Lung (tissue), 12 donors: ENCODE data around the gene PNPO. TPM values are rescaled to one million over a fixed set of nuclear protein-coding genes. Genes with fewer than 3 reads are reported as not detected.

Experiments used
- ATAC-seq: fragments of 200-7000 bp; cut with Tn5 transposase; one replicate; pipeline ENCODE4 v1.9.1; 2020; ENCODE audit warnings: moderate number of reproducible peaks; ENCODE audit not compliant: insufficient read depth, low FRiP score
- DNase-seq, 3 donors: peaks; one replicate each; pipeline ENCODE4 v3.0.0-alpha.2; 2013 to 2017
- H3K27ac ChIP-seq, 2 donors: one replicate each; pipeline ENCODE4 v1.5.1; 2013; ENCODE audit warnings: mild to moderate bottlenecking in 2 of 2, moderate library complexity in 2 of 2, control low read depth in 1 of 2, inconsistent platforms in 1 of 2, low read depth in 1 of 2, low read length in 1 of 2
- H3K27me3 ChIP-seq, 3 donors: one replicate each; pipeline ENCODE4 v1.5.1; 2013; ENCODE audit warnings: low read length in 2 of 3; ENCODE audit not compliant: control insufficient read depth in 3 of 3, insufficient read depth in 3 of 3
- H3K36me3 ChIP-seq, 4 donors: one replicate each; pipeline ENCODE4 v1.5.1; 2013; ENCODE audit warnings: low read length in 4 of 4, mild to moderate bottlenecking in 1 of 4, moderate library complexity in 1 of 4; ENCODE audit not compliant: control insufficient read depth in 4 of 4, insufficient read depth in 4 of 4
- H3K4me1 ChIP-seq, 5 donors: one replicate each; pipeline ENCODE4 v1.5.1; 2013; ENCODE audit warnings: low read length in 5 of 5, mild to moderate bottlenecking in 2 of 5, moderate library complexity in 1 of 5; ENCODE audit not compliant: control insufficient read depth in 5 of 5, insufficient read depth in 5 of 5
- H3K4me3 ChIP-seq: one replicate; pipeline ENCODE4 v1.5.1; 2013; ENCODE audit warnings: mild to moderate bottlenecking, control low read depth, moderate library complexity
- H3K9ac ChIP-seq, 2 donors: one replicate each; pipeline ENCODE4 v1.5.1; 2013; ENCODE audit warnings: low read length in 2 of 2, control low read depth in 1 of 2; ENCODE audit not compliant: insufficient read depth in 1 of 2
- H3K9me3 ChIP-seq, 4 donors: one replicate each; pipeline ENCODE4 v1.5.1; 2013; ENCODE audit warnings: low read length in 3 of 4, mild to moderate bottlenecking in 1 of 4, moderate library complexity in 1 of 4; ENCODE audit not compliant: control insufficient read depth in 4 of 4, insufficient read depth in 3 of 4
- WGBS, 2 donors: extraction: QIAGEN DNeasy Blood & Tissue Kit; methylation state at CpG; one replicate each; pipeline ENCODE4 v1.1.7; 2013; 5-methylcytosine and 5-hydroxymethylcytosine counted together
- polyA plus RNA-seq, 2 donors: library from polyadenylated mRNA; stranded (reverse); fragments of 200-250 nt; gene quantifications; one replicate each; pipeline ENCODE4 v1.2.1, GENCODE V29; 2013
- total RNA-seq, 2 donors: library from RNA; depleted of rRNA in 1 of 2; stranded (reverse); fragments of >200 nt in 1 of 2; gene quantifications; one replicate each; pipeline ENCODE4 v1.2.1, GENCODE V29; 2014 to 2021
- TF ChIP-seq, protein P1 (sequence below): IDR thresholded peaks from 2 replicates; pipeline ENCODE4 v1.5.1; 2012; ENCODE audit warnings: mild to moderate bottlenecking; ENCODE audit errors: control extremely low read depth, extremely low read depth
- donor health status: control.
- donor health status: control.
- donor health status: Bipolar disorder and iron deficiency.
- donor health status: healthy.
- donor health status: DM: yes; HTN: yes; CAD: no.

Gene PNPO
- total and polyA plus RNA-seq, 4 donors = 9.3 to 43.9 (median 11.2) TPM

DNA sequence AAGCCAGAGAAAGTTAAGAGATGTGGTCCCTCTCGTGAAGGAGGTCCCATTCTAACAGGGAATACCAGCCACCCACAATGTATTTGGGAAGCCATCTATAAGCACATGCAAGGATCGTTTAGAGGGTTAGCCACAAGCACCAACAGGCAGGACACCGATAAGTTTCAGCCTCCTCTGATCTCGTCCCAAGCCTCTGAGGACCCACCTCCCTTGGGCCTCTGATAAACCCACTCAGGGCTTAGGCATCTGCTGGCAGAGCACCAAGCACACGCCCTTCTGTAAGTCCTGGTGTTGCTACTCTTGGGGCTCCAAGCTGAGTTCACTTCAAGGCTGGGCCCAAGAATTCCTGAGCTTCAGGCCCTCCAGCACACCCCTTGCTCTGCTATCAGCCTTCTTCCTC is 5.4 kb upstream of the PNPO start:
- DNase-seq = no peak
- Histone ChIP-seq H3K9me3 (no peaks in the 10 kb centered on the region), H3K4me1 (peaks cover 0 to 11% (median 2%) of the 10 kb centered on the region in 5 donors), H3K27me3 (no peaks in the 10 kb centered on the region), H3K9ac (no peak overlapping the region), H3K36me3 (peaks cover 0 to 4% (median under 1%) of the 10 kb centered on the region in 4 donors), H3K4me3 (no peak overlapping the region), H3K27ac (no peak overlapping the region)
- ATAC-seq = peak; percentile 34
- WGBS, 2 donors = 64 to 83% methylated on average over 5 of the region's 5 CpGs
- TF ChIP-seq, protein P1, sequence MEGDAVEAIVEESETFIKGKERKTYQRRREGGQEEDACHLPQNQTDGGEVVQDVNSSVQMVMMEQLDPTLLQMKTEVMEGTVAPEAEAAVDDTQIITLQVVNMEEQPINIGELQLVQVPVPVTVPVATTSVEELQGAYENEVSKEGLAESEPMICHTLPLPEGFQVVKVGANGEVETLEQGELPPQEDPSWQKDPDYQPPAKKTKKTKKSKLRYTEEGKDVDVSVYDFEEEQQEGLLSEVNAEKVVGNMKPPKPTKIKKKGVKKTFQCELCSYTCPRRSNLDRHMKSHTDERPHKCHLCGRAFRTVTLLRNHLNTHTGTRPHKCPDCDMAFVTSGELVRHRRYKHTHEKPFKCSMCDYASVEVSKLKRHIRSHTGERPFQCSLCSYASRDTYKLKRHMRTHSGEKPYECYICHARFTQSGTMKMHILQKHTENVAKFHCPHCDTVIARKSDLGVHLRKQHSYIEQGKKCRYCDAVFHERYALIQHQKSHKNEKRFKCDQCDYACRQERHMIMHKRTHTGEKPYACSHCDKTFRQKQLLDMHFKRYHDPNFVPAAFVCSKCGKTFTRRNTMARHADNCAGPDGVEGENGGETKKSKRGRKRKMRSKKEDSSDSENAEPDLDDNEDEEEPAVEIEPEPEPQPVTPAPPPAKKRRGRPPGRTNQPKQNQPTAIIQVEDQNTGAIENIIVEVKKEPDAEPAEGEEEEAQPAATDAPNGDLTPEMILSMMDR = no peak

DNA sequence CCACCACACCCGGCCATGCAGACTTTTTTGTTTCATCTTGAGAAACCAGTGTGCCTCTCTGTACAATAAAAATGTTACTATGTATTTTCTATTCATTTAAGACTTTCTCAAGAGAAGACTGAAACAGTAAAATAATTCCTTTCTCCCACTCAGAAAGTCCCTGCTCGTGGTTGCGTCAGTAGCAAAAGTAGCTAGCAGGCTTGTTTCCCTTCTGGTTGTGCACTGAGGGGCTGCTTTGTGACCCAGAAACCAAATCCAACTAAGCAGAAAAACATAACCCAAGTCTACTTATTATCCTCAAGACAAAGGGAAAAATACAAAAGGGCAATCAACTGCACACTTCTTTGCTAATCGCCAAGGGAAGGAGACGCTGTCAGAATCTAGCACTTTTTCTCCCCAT is 3.4 kb upstream of the PNPO start:
- TF ChIP-seq, protein P1 = no peak
- no peak overlapping the region for H3K27ac ChIP-seq
- 81 to 88% methylated on average over 5 of the region's 5 CpGs for WGBS, 2 donors

DNA sequence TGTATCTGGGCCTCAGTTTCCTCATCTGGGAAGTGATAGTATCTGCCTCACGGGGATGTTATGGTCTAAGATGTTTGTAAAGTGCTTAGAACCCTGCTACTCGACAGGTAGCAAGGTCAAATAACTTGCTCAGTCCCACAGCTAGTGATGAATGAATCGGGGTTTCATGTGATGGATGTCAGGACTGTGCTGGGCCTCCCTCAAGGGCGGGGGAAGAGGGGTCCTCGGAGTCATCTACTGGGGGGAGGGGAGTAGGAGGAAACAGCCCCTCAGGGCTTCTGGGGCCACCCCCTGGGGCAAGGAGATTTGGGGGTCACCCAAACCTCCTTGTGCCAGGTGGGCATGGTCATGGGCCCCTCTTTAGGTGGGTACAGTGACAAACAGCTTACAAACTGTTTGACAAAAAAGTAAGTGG is 732 bp downstream of the PNPO start:
- Histone ChIP-seq H3K9me3 (no peaks in the 10 kb centered on the region), H3K4me1 (peaks cover 3 to 12% (median 8%) of the 10 kb centered on the region in 5 donors), H3K27me3 (no peaks in the 10 kb centered on the region), H3K4me3 (peak overlapping the region; percentile 76), H3K9ac (peak overlapping the region; percentile 27 to 50), H3K27ac (peak overlapping the region in 1 of 2 donors; percentile 67), H3K36me3 (peaks cover 0 to 9% (median 0%) of the 10 kb centered on the region in 4 donors)
- TF ChIP-seq, protein P1 = no peak
- DNase-seq (no peak), ATAC-seq (no peak)
- 6 to 10% methylated on average over 5 of the region's 5 CpGs for WGBS, 2 donors

More for the DNA sequence above, 3.4 kb upstream of the PNPO start:
- no peak for DNase-seq
- no peak overlapping the region for H3K4me3 ChIP-seq
- H3K9ac ChIP-seq = no peak overlapping the region
- no peaks in the 10 kb centered on the region for H3K9me3 ChIP-seq
- ATAC-seq = no peak
- H3K27me3 ChIP-seq = no peaks in the 10 kb centered on the region
- H3K36me3 ChIP-seq = peaks cover 0 to under 1% (median 0%) of the 10 kb centered on the region in 4 donors
- peaks cover 3 to 15% (median 8%) of the 10 kb centered on the region in 5 donors for H3K4me1 ChIP-seq

DNA sequence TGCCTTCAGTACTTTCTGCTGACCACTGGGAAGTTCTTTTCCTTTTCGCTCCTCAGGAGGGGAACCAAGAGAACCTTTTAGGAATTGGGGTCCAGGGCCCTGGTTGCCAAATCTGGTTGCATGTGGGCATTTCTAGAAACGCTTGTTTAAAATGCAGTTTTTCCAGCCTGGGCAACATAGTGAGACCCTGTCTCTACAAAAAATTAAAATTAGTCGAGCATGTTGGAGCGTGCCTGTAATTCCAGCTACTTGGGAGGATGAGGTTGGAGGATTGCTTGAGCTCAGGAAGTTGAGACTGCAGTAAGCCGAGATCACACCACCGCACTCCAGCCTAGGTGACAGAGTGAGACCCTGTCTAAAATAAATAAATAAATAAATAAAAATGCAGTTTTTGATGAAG is 1.2 kb downstream of the PNPO start:
- no peak for DNase-seq
- Histone ChIP-seq H3K9me3 (no peaks in the 10 kb centered on the region), H3K9ac (no peak overlapping the region), H3K27me3 (no peaks in the 10 kb centered on the region), H3K4me3 (no peak overlapping the region), H3K27ac (no peak overlapping the region), H3K36me3 (peaks cover 0 to 9% (median 0%) of the 10 kb centered on the region in 4 donors), H3K4me1 (peaks cover 3 to 12% (median 8%) of the 10 kb centered on the region in 5 donors)
- WGBS, 2 donors = 75 to 77% methylated on average over 6 of the region's 6 CpGs
- TF ChIP-seq, protein P1 = no peak
- no peak for ATAC-seq
